Measurements from ENCODE around the gene DMD.
"Not testable (repeated sequence)": the region's sequence is repeated elsewhere in the genome, so short reads cannot be mapped to it uniquely, and the experiment has no call there.

Gene DMD

GRCh38 chrX:31934842-31935370 lies 1276.4 kb downstream of the DMD start:
- Histone ChIP-seq H2BK12ac (ENCODE audit: low read length) (no peak overlapping the region), H3K4me1 (ENCODE audit: control insufficient read depth in 1 of 2, insufficient read depth in 2 of 2, low read length in 2 of 2) (no peaks in the 10 kb centered on the region), H2AFZ (ENCODE audit: insufficient read depth, low read length, poor library complexity) (no peak overlapping the region), H3K36me3 (ENCODE audit: control insufficient read depth in 1 of 2, insufficient read depth in 2 of 2, low read length in 2 of 2) (no peaks in the 10 kb centered on the region), H3K27ac (ENCODE audit: low read depth, low read length) (no peak overlapping the region), H3K4ac (ENCODE audit: low read depth, low read length) (no peak overlapping the region), H3K79me2 (ENCODE audit: control insufficient read depth, insufficient read depth, low read length, poor library complexity) (no peaks in the 10 kb centered on the region), H3K18ac (ENCODE audit: low read length) (no peak overlapping the region), H3K9ac (ENCODE audit: low read length) (no peak overlapping the region), H3K4me2 (ENCODE audit: low read length) (no peak overlapping the region), H3K9me3 (ENCODE audit: insufficient read depth, low read depth, low read length) (no peaks in the 10 kb centered on the region), H4K91ac (ENCODE audit: low read depth, low read length) (no peak overlapping the region), H3K79me1 (ENCODE audit: low read length) (no peaks in the 10 kb centered on the region), H3K14ac (ENCODE audit: low read length) (no peak overlapping the region), H3K23ac (ENCODE audit: low read length) (no peak overlapping the region), H4K8ac (ENCODE audit: low read depth, low read length) (no peak overlapping the region), H3K4me3 (ENCODE audit: low read depth, low read length) (no peak overlapping the region), H2BK5ac (ENCODE audit: low read depth, low read length, poor library complexity) (no peak overlapping the region), H2BK120ac (ENCODE audit: insufficient read depth, low read length, poor library complexity) (no peak overlapping the region), H2AK5ac (ENCODE audit: low read length) (no peak overlapping the region), H3K27me3 (ENCODE audit: insufficient read depth, low read length) (no peaks in the 10 kb centered on the region), H4K12ac (ENCODE audit: low read depth, low read length) (no peak overlapping the region)
- no CpG with 5 or more reads among the region's 5 CpGs for WGBS (ENCODE audit: extremely low coverage, insufficient coverage, insufficient read length)
- no peak for DNase-seq

DNA sequence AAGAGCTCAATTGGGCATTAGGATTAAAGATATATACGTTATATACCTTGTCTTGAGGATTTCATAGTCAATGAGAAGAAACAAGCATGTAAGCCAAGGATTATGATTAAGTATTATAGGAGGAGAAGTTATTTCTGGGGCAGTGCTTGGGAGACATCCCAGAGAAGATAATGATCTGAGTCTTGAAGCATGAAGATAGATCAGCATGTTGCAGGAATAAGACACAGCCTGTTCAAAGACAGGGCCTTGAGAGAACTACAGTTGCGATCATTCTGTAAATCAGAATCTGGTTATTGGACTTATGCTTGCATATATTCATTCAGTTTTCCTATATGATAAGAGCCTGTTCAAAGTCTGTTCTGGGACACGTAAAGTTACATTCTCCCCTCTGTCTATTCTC lies 1277.3 kb downstream of the DMD start:
- no CpG with 5 or more reads among the region's 3 CpGs for WGBS (ENCODE audit: extremely low coverage, insufficient coverage, insufficient read length)
- no peak overlapping the region for H3K4me3 ChIP-seq (ENCODE audit: low read depth, low read length)
- no peak for DNase-seq

DNA sequence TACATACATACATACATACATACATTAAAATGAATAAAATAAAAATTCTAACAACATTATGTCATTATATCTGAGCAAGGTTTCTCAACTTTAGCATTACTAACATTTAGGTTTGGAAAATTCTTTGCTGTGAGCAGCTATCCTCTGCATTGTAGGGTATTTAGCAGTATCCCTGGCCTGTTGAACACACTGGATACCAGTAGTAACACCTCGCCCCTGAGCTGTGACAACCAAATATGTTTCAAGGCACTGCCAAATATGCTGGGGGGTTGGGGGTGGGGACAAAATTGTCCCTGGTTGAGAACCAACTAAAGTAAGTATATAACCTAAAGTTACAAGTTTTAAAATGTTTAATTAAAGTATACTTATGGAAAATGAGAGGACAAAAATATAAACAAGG lies 1278.6 kb downstream of the DMD start:
- H2AK5ac ChIP-seq (ENCODE audit: low read length) = no peak overlapping the region
- no peak overlapping the region for H4K12ac ChIP-seq (ENCODE audit: low read depth, low read length)
- H3K79me2 ChIP-seq (ENCODE audit: control insufficient read depth, insufficient read depth, low read length, poor library complexity) = no peaks in the 10 kb centered on the region
- no peak overlapping the region for H2AFZ ChIP-seq (ENCODE audit: insufficient read depth, low read length, poor library complexity)
- no peak overlapping the region for H3K4me3 ChIP-seq (ENCODE audit: low read depth, low read length)
- no peak overlapping the region for H3K4me2 ChIP-seq (ENCODE audit: low read length)
- no peak overlapping the region for H3K18ac ChIP-seq (ENCODE audit: low read length)
- H3K9me3 ChIP-seq (ENCODE audit: insufficient read depth, low read depth, low read length) = no peaks in the 10 kb centered on the region
- no peak overlapping the region for H3K27ac ChIP-seq (ENCODE audit: low read depth, low read length)
- no peak overlapping the region for H2BK5ac ChIP-seq (ENCODE audit: low read depth, low read length, poor library complexity)
- H2BK12ac ChIP-seq (ENCODE audit: low read length) = no peak overlapping the region
- H3K27me3 ChIP-seq (ENCODE audit: insufficient read depth, low read length) = no peaks in the 10 kb centered on the region
- no peaks in the 10 kb centered on the region for H3K36me3 ChIP-seq (ENCODE audit: control insufficient read depth in 1 of 2, insufficient read depth in 2 of 2, low read length in 2 of 2)
- H2BK120ac ChIP-seq (ENCODE audit: insufficient read depth, low read length, poor library complexity) = no peak overlapping the region
- H4K91ac ChIP-seq (ENCODE audit: low read depth, low read length) = no peak overlapping the region
- no CpG with 5 or more reads among the region's 1 CpG for WGBS (ENCODE audit: extremely low coverage, insufficient coverage, insufficient read length)
- no peak overlapping the region for H4K8ac ChIP-seq (ENCODE audit: low read depth, low read length)
- no peak overlapping the region for H3K4ac ChIP-seq (ENCODE audit: low read depth, low read length)
- no peak overlapping the region for H3K23ac ChIP-seq (ENCODE audit: low read length)
- H3K4me1 ChIP-seq (ENCODE audit: control insufficient read depth in 1 of 2, insufficient read depth in 2 of 2, low read length in 2 of 2) = no peaks in the 10 kb centered on the region
- DNase-seq = no peak
- no peaks in the 10 kb centered on the region for H3K79me1 ChIP-seq (ENCODE audit: low read length)
- no peak overlapping the region for H3K9ac ChIP-seq (ENCODE audit: low read length)
- H3K14ac ChIP-seq (ENCODE audit: low read length) = no peak overlapping the region

More for the DNA sequence above, 1277.3 kb downstream of the DMD start:
- no peak overlapping the region for H3K18ac ChIP-seq (ENCODE audit: low read length)
- H2AFZ ChIP-seq (ENCODE audit: insufficient read depth, low read length, poor library complexity) = no peak overlapping the region
- H3K4ac ChIP-seq (ENCODE audit: low read depth, low read length) = no peak overlapping the region
- H3K27me3 ChIP-seq (ENCODE audit: insufficient read depth, low read length) = no peaks in the 10 kb centered on the region
- no peaks in the 10 kb centered on the region for H3K4me1 ChIP-seq (ENCODE audit: control insufficient read depth in 1 of 2, insufficient read depth in 2 of 2, low read length in 2 of 2)
- H2BK5ac ChIP-seq (ENCODE audit: low read depth, low read length, poor library complexity) = no peak overlapping the region
- no peaks in the 10 kb centered on the region for H3K79me1 ChIP-seq (ENCODE audit: low read length)
- H3K14ac ChIP-seq (ENCODE audit: low read length) = no peak overlapping the region
- no peak overlapping the region for H3K23ac ChIP-seq (ENCODE audit: low read length)
- H3K27ac ChIP-seq (ENCODE audit: low read depth, low read length) = no peak overlapping the region
- H4K8ac ChIP-seq (ENCODE audit: low read depth, low read length) = no peak overlapping the region
- no peak overlapping the region for H3K9ac ChIP-seq (ENCODE audit: low read length)
- H4K91ac ChIP-seq (ENCODE audit: low read depth, low read length) = no peak overlapping the region
- H2AK5ac ChIP-seq (ENCODE audit: low read length) = no peak overlapping the region
- no peak overlapping the region for H3K4me2 ChIP-seq (ENCODE audit: low read length)
- no peak overlapping the region for H4K12ac ChIP-seq (ENCODE audit: low read depth, low read length)
- H3K79me2 ChIP-seq (ENCODE audit: control insufficient read depth, insufficient read depth, low read length, poor library complexity) = no peaks in the 10 kb centered on the region
- no peaks in the 10 kb centered on the region for H3K36me3 ChIP-seq (ENCODE audit: control insufficient read depth in 1 of 2, insufficient read depth in 2 of 2, low read length in 2 of 2)
- H3K9me3 ChIP-seq (ENCODE audit: insufficient read depth, low read depth, low read length) = no peaks in the 10 kb centered on the region
- H2BK12ac ChIP-seq (ENCODE audit: low read length) = no peak overlapping the region
- no peak overlapping the region for H2BK120ac ChIP-seq (ENCODE audit: insufficient read depth, low read length, poor library complexity)

DNA sequence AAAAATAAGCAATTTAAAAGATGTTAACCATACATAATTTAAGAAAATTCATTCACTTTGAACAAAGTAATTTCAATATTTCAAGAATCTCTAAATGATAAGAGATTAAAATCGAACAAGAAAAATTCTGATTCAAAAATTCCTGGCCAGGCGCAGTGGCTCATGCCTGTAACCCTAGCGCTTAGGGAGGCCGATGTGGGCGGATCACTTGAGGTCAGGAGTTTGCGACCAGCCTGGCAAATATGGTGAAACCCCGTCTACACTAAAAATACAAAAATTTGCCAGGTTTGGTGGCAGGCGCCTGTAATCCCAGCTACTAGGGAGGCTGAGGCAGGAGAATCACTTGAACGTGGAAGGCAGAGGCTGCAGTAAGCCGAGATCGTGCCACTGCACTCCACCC lies 1279.0 kb downstream of the DMD start:
- H3K14ac ChIP-seq (ENCODE audit: low read length) = not testable (repeated sequence)

More for the DNA sequence above, 1279.0 kb downstream of the DMD start:
- H3K4me2 ChIP-seq (ENCODE audit: low read length); H2BK12ac ChIP-seq (ENCODE audit: low read length); H2AFZ ChIP-seq (ENCODE audit: insufficient read depth, low read length, poor library complexity); H3K27ac ChIP-seq (ENCODE audit: low read depth, low read length); H2BK120ac ChIP-seq (ENCODE audit: insufficient read depth, low read length, poor library complexity); H3K27me3 ChIP-seq (ENCODE audit: insufficient read depth, low read length); H4K91ac ChIP-seq (ENCODE audit: low read depth, low read length); H2BK5ac ChIP-seq (ENCODE audit: low read depth, low read length, poor library complexity); H3K23ac ChIP-seq (ENCODE audit: low read length); H4K12ac ChIP-seq (ENCODE audit: low read depth, low read length); H3K9ac ChIP-seq (ENCODE audit: low read length); H3K36me3 ChIP-seq (ENCODE audit: control insufficient read depth in 1 of 2, insufficient read depth in 2 of 2, low read length in 2 of 2); H3K4me1 ChIP-seq (ENCODE audit: control insufficient read depth in 1 of 2, insufficient read depth in 2 of 2, low read length in 2 of 2); H4K8ac ChIP-seq (ENCODE audit: low read depth, low read length); H3K4ac ChIP-seq (ENCODE audit: low read depth, low read length); H3K18ac ChIP-seq (ENCODE audit: low read length); H2AK5ac ChIP-seq (ENCODE audit: low read length); H3K4me3 ChIP-seq (ENCODE audit: low read depth, low read length); H3K9me3 ChIP-seq (ENCODE audit: insufficient read depth, low read depth, low read length); H3K79me1 ChIP-seq (ENCODE audit: low read length); H3K79me2 ChIP-seq (ENCODE audit: control insufficient read depth, insufficient read depth, low read length, poor library complexity): not testable (repeated sequence)
- no CpG with 5 or more reads among the region's 11 CpGs for WGBS (ENCODE audit: extremely low coverage, insufficient coverage, insufficient read length)
- DNase-seq = peak in 1 of 2 donors; percentile 13

All from trophoblast cell (in vitro differentiated cells and primary cell).